ENCODE data around the gene GABRB3.

The GABRB3 gene

GRCh38 chr15:26562336-26562735 lies 210.5 kb downstream of the GABRB3 start:
- no peaks in the 10 kb centered on the region for H3K9me3 ChIP-seq (replicated peaks in 1 of 11)
- H3K27ac ChIP-seq, result no peak overlapping the region
- no peaks in the 10 kb centered on the region for H4K20me1 ChIP-seq
- no peak overlapping the region for H3K9ac ChIP-seq
- no peaks in the 10 kb centered on the region for H3K36me3 ChIP-seq
- peaks cover 0 to 8% (median 6%) of the 10 kb centered on the region in 10 experiments; a peak in 8 of 20 replicates for H3K4me1 ChIP-seq
- no peak overlapping the region for H3K4me2 ChIP-seq
- H3K27me3 ChIP-seq, result no peaks in the 10 kb centered on the region
- no peak overlapping the region for H3K4me3 ChIP-seq
- TF ChIP-seq Cebpa-rat (IDR thresholded peaks at IDR 0.05), result no peak

GRCh38 chr15:26561896-26562295 lies 211.0 kb downstream of the GABRB3 start:
- H3K27ac ChIP-seq, result no peak overlapping the region
- H3K27me3 ChIP-seq, result no peaks in the 10 kb centered on the region
- no peak overlapping the region for H3K9ac ChIP-seq
- no peaks in the 10 kb centered on the region; a peak in 1 of 22 replicates for H3K9me3 ChIP-seq (replicated peaks in 1 of 11)
- H4K20me1 ChIP-seq, result no peaks in the 10 kb centered on the region
- no peak overlapping the region for H3K4me2 ChIP-seq
- H3K4me1 ChIP-seq, result peaks cover 0 to 8% (median 6%) of the 10 kb centered on the region in 10 experiments; a peak in 8 of 20 replicates
- no peaks in the 10 kb centered on the region for H3K36me3 ChIP-seq
- TF ChIP-seq Cebpa-rat (IDR thresholded peaks at IDR 0.05), result no peak
- no peak overlapping the region for H3K4me3 ChIP-seq

- H3K36me3 ChIP-seq, result no peaks in the 10 kb centered on the region
- H4K20me1 ChIP-seq, result no peaks in the 10 kb centered on the region
- H3K9ac ChIP-seq, result no peak overlapping the region
- peaks cover 0 to 8% (median 6%) of the 10 kb centered on the region in 10 experiments; a peak in 8 of 20 replicates for H3K4me1 ChIP-seq
- H3K27me3 ChIP-seq, result no peaks in the 10 kb centered on the region
- no peak for TF ChIP-seq Cebpa-rat (IDR thresholded peaks at IDR 0.05)
- H3K27ac ChIP-seq, result no peak overlapping the region
- H3K4me2 ChIP-seq, result no peak overlapping the region
- no peaks in the 10 kb centered on the region; a peak in 1 of 22 replicates for H3K9me3 ChIP-seq (replicated peaks in 1 of 11)
- H3K4me3 ChIP-seq, result no peak overlapping the region
These were observed 211.7 kb downstream of the GABRB3 start for GRCh38 chr15:26561130-26561529.

- Histone ChIP-seq H3K27ac (no peak overlapping the region), H3K36me3 (no peaks in the 10 kb centered on the region), H3K4me1 (no peaks in the 10 kb centered on the region), H3K27me3 (no peaks in the 10 kb centered on the region), H4K20me1 (no peaks in the 10 kb centered on the region), H3K4me3 (no peak overlapping the region), H3K9me3 (replicated peaks in 1 of 11) (no peaks in the 10 kb centered on the region; a peak in 1 of 22 replicates), H3K4me2 (no peak overlapping the region), H3K9ac (no peak overlapping the region)
- TF ChIP-seq Cebpa-rat (IDR thresholded peaks at IDR 0.05), result no peak
These were observed 217.0 kb downstream of the GABRB3 start for GRCh38 chr15:26555898-26556297.

- TF ChIP-seq Cebpa-rat (IDR thresholded peaks at IDR 0.05), result no peak
- Histone ChIP-seq H3K27me3 (no peaks in the 10 kb centered on the region), H3K4me2 (no peak overlapping the region), H3K36me3 (no peaks in the 10 kb centered on the region), H3K4me1 (no peaks in the 10 kb centered on the region), H3K9ac (no peak overlapping the region), H4K20me1 (no peaks in the 10 kb centered on the region), H3K4me3 (no peak overlapping the region), H3K27ac (no peak overlapping the region), H3K9me3 (replicated peaks in 1 of 11) (no peaks in the 10 kb centered on the region)
These were observed 221.4 kb downstream of the GABRB3 start for GRCh38 chr15:26551473-26551872.

- Histone ChIP-seq H4K20me1 (no peaks in the 10 kb centered on the region), H3K36me3 (no peaks in the 10 kb centered on the region), H3K4me3 (no peak overlapping the region)
These were observed 222.0 kb downstream of the GABRB3 start for GRCh38 chr15:26550880-26551279.

GRCh38 chr15:26537663-26538062 lies 235.2 kb downstream of the GABRB3 start:
- no peak overlapping the region for H3K27ac ChIP-seq
- H3K9ac ChIP-seq, result no peak overlapping the region
- peaks cover 0 to 14% (median 0%) of the 10 kb centered on the region in 11 experiments; a peak in 5 of 22 replicates for H3K9me3 ChIP-seq (replicated peaks in 1 of 11)
- no peaks in the 10 kb centered on the region for H3K36me3 ChIP-seq
- H3K4me2 ChIP-seq, result no peak overlapping the region
- no peaks in the 10 kb centered on the region for H4K20me1 ChIP-seq
- H3K4me1 ChIP-seq, result no peaks in the 10 kb centered on the region
- TF ChIP-seq Cebpa-rat (IDR thresholded peaks at IDR 0.05), result no peak
- H3K27me3 ChIP-seq, result no peaks in the 10 kb centered on the region
- no peak overlapping the region for H3K4me3 ChIP-seq

More at GRCh38 chr15:26550880-26551279, 222.0 kb downstream of the GABRB3 start:
- Histone ChIP-seq H3K4me2 (no peak overlapping the region), H3K9ac (no peak overlapping the region), H3K4me1 (no peaks in the 10 kb centered on the region), H3K27ac (no peak overlapping the region), H3K9me3 (replicated peaks in 1 of 11) (no peaks in the 10 kb centered on the region), H3K27me3 (no peaks in the 10 kb centered on the region)
- TF ChIP-seq Cebpa-rat (IDR thresholded peaks at IDR 0.05), result no peak

- Histone ChIP-seq H3K9me3 (replicated peaks in 1 of 11) (peaks cover 0 to 28% (median 8%) of the 10 kb centered on the region in 11 experiments; a peak in 14 of 22 replicates), H3K9ac (no peak overlapping the region), H4K20me1 (no peaks in the 10 kb centered on the region), H3K4me2 (no peak overlapping the region), H3K4me1 (no peaks in the 10 kb centered on the region), H3K4me3 (no peak overlapping the region), H3K36me3 (no peaks in the 10 kb centered on the region), H3K27me3 (no peaks in the 10 kb centered on the region), H3K27ac (no peak overlapping the region)
- TF ChIP-seq Cebpa-rat (IDR thresholded peaks at IDR 0.05), result no peak
These were observed 241.4 kb downstream of the GABRB3 start for GRCh38 chr15:26531489-26531888.

GRCh38 chr15:26525096-26525495 lies 247.8 kb downstream of the GABRB3 start:
- Histone ChIP-seq H3K9ac (no peak overlapping the region), H3K4me3 (no peak overlapping the region), H3K4me2 (no peak overlapping the region), H4K20me1 (no peaks in the 10 kb centered on the region), H3K9me3 (replicated peaks in 1 of 11) (peaks cover 0 to 18% (median 9%) of the 10 kb centered on the region in 11 experiments; a peak in 10 of 22 replicates), H3K27ac (no peak overlapping the region), H3K27me3 (no peaks in the 10 kb centered on the region), H3K4me1 (no peaks in the 10 kb centered on the region), H3K36me3 (no peaks in the 10 kb centered on the region)
- TF ChIP-seq Cebpa-rat (IDR thresholded peaks at IDR 0.05), result no peak

GRCh38 chr15:26521691-26522198 lies 251.1 kb downstream of the GABRB3 start:
- Histone ChIP-seq H3K4me3 (no peak overlapping the region), H3K9ac (no peak overlapping the region), H3K4me2 (no peak overlapping the region), H4K20me1 (no peaks in the 10 kb centered on the region), H3K9me3 (replicated peaks in 1 of 11) (peaks cover 11 to 34% (median 25%) of the 10 kb centered on the region in 11 experiments; a peak in 19 of 22 replicates), H3K27ac (no peak overlapping the region), H3K27me3 (no peaks in the 10 kb centered on the region), H3K36me3 (no peaks in the 10 kb centered on the region), H3K4me1 (peaks cover 0 to 17% (median 11%) of the 10 kb centered on the region in 10 experiments; a peak in 13 of 20 replicates)
- TF ChIP-seq Cebpa-rat (IDR thresholded peaks at IDR 0.05), result no peak
